Panc1 (cell line): ENCODE data around the gene LSM14A. TPM values are rescaled to one million over a fixed set of nuclear protein-coding genes. Genes with fewer than 3 reads are reported as not detected.

ENCODE experiments used
- ATAC-seq: fragments of 200-7000 bp; cut with Tn5 transposase; 2 replicates; pipeline ENCODE4 v1.9.1; 2020; ENCODE audit warnings: mild to moderate bottlenecking, moderate library complexity
- BruUV-seq: library from RNA; stranded (reverse); fragments of 400-500 nt; replicated peaks from 2 replicates; lab custom pipeline; 2021; lab: Mats Ljungman, UMichigan
- CTCF ChIA-PET: fragments of 300-600 bp; sonication (Branson Sonifier 250); formaldehyde crosslinking; loops from one replicate; lab custom pipeline; 2022; ENCODE audit warnings: antibody characterized with exemption; lab: Charles Lee
- POLR2A ChIA-PET: fragments of 300-600 bp; sonication (Branson Sonifier 250); formaldehyde crosslinking; loops from one replicate; lab custom pipeline; 2022; ENCODE audit warnings: antibody characterized with exemption; lab: Charles Lee
- DNase-seq: peaks from one replicate; pipeline ENCODE4 v3.0.0-alpha.2; 2010; ENCODE audit warnings: low read depth, low spot score
- H3K27ac ChIP-seq: 2 replicates; pipeline ENCODE4 v1.5.1; 2011; ENCODE audit warnings: mild to moderate bottlenecking, low read length, inconsistent platforms
- H3K27me3 ChIP-seq: fragments of 200-500 bp; sonication (Bioruptor generic); 2 replicates; pipeline ENCODE4 v1.6.0; 2014; ENCODE audit warnings: low read length, inconsistent platforms; ENCODE audit not compliant: control insufficient read depth, insufficient read depth
- H3K36me3 ChIP-seq: fragments of 200-500 bp; sonication (Bioruptor generic); 2 replicates; pipeline ENCODE4 v1.5.1; 2014; ENCODE audit warnings: inconsistent platforms, mild to moderate bottlenecking, low read length, moderate library complexity; ENCODE audit not compliant: control insufficient read depth, insufficient read depth
- H3K4me1 ChIP-seq: 2 replicates; pipeline ENCODE4 v1.5.1; 2011; ENCODE audit warnings: inconsistent platforms, mild to moderate bottlenecking, low read length, moderate library complexity; ENCODE audit not compliant: control insufficient read depth, insufficient read depth
- H3K4me3 ChIP-seq, 2 experiments: 2 replicates each; pipeline ENCODE4 v1.5.1; 2011 to 2012; ENCODE audit warnings: low read depth in 2 of 2, low read length in 2 of 2, mild to moderate bottlenecking in 2 of 2, inconsistent platforms in 1 of 2, moderate library complexity in 1 of 2
- H3K9me3 ChIP-seq: fragments of 200-500 bp; sonication (Bioruptor generic); 2 replicates; pipeline ENCODE4 v1.5.1; 2014; ENCODE audit warnings: low read depth, mild to moderate bottlenecking, inconsistent platforms, low read length, moderate library complexity; ENCODE audit not compliant: control insufficient read depth, insufficient read depth
- POLR2AphosphoS5 ChIP-seq: IDR thresholded peaks from 2 replicates; pipeline ENCODE4 v1.6.1; 2012; ENCODE audit warnings: mild to moderate bottlenecking, low read depth, low read length, moderate library complexity
- SIN3A ChIP-seq: IDR thresholded peaks from 2 replicates; pipeline ENCODE4 v1.6.1; 2012; ENCODE audit warnings: low read depth, mild to moderate bottlenecking, low read length, moderate library complexity, borderline replicate concordance; ENCODE audit not compliant: insufficient read depth
- TCF7L2 ChIP-seq: IDR thresholded peaks from 2 replicates; pipeline ENCODE4 v1.6.1; 2011; ENCODE audit warnings: mild to moderate bottlenecking, low read depth, low read length, inconsistent platforms
- in situ Hi-C: cut with HindIII; loops from 2 replicates; pipeline ENCODE4 v1.10.0; 2016; ENCODE audit warnings: low sequenced_read_pairs, low pct_unique_long_range_greater_than_20kb
- intact Hi-C: fragments of 100-400 bp; cut with micrococcal nuclease; formaldehyde crosslinking; loops from one replicate; pipeline ENCODE4 v1.10.0; 2022; ENCODE audit not compliant: unreplicated experiment
- total RNA-seq: library from RNA; stranded (reverse); gene quantifications from one replicate; pipeline ENCODE4 v1.2.1, GENCODE V29; 2021; ENCODE audit not compliant: unreplicated experiment
- TF ChIP-seq, protein P1 (sequence below): fragments of 450-650 bp; IDR thresholded peaks from 2 replicates; pipeline ENCODE4 v1.5.1; 2017; ENCODE audit warnings: mild to moderate bottlenecking
- TF ChIP-seq, protein P2 (sequence below), 2 experiments: IDR thresholded peaks; 2 replicates each; pipeline ENCODE4 v1.6.1; 2011 to 2012; ENCODE audit warnings: low read depth in 2 of 2, control low read depth in 1 of 2, low read length in 1 of 2, mild to moderate bottlenecking in 1 of 2, moderate library complexity in 1 of 2; ENCODE audit not compliant: insufficient read depth in 1 of 2

LSM14A gene
- total RNA-seq, 1 experiment from 2014 or later = 152 TPM

DNA sequence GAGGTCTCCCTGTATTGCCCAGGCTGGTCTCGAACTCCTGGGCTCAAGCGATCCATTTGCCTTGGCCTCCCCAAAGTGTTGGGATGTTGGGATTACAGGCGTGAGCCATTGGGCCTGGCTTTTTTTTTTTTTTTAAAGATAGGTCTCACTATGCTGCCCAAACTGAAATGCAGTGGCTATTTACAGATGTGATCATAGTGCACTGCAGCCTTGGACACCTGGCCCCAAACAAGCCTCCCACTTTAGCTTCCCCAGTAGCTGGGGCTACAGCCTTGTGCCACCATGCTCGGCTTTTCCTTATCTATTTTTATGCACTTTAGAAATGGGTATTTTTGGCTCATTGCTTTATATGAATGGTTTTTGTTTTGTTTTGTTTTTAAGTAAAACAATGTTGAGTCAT lies 37.4 kb downstream of the LSM14A start:
- intact Hi-C loops = no loop called here
- DNase-seq (no peak), ATAC-seq (no peak)
- Histone ChIP-seq H3K9me3 (no peaks in the 10 kb centered on the region), H3K4me1 (no peaks in the 10 kb centered on the region), H3K27ac (no peak overlapping the region), H3K36me3 (peaks cover 18% of the 10 kb centered on the region), H3K4me3 (no peak overlapping the region), H3K27me3 (no peaks in the 10 kb centered on the region)
- TF ChIP-seq TCF7L2 = no peak
- TF ChIP-seq, protein P1, sequence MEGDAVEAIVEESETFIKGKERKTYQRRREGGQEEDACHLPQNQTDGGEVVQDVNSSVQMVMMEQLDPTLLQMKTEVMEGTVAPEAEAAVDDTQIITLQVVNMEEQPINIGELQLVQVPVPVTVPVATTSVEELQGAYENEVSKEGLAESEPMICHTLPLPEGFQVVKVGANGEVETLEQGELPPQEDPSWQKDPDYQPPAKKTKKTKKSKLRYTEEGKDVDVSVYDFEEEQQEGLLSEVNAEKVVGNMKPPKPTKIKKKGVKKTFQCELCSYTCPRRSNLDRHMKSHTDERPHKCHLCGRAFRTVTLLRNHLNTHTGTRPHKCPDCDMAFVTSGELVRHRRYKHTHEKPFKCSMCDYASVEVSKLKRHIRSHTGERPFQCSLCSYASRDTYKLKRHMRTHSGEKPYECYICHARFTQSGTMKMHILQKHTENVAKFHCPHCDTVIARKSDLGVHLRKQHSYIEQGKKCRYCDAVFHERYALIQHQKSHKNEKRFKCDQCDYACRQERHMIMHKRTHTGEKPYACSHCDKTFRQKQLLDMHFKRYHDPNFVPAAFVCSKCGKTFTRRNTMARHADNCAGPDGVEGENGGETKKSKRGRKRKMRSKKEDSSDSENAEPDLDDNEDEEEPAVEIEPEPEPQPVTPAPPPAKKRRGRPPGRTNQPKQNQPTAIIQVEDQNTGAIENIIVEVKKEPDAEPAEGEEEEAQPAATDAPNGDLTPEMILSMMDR = no peak
- TF ChIP-seq, protein P2, sequence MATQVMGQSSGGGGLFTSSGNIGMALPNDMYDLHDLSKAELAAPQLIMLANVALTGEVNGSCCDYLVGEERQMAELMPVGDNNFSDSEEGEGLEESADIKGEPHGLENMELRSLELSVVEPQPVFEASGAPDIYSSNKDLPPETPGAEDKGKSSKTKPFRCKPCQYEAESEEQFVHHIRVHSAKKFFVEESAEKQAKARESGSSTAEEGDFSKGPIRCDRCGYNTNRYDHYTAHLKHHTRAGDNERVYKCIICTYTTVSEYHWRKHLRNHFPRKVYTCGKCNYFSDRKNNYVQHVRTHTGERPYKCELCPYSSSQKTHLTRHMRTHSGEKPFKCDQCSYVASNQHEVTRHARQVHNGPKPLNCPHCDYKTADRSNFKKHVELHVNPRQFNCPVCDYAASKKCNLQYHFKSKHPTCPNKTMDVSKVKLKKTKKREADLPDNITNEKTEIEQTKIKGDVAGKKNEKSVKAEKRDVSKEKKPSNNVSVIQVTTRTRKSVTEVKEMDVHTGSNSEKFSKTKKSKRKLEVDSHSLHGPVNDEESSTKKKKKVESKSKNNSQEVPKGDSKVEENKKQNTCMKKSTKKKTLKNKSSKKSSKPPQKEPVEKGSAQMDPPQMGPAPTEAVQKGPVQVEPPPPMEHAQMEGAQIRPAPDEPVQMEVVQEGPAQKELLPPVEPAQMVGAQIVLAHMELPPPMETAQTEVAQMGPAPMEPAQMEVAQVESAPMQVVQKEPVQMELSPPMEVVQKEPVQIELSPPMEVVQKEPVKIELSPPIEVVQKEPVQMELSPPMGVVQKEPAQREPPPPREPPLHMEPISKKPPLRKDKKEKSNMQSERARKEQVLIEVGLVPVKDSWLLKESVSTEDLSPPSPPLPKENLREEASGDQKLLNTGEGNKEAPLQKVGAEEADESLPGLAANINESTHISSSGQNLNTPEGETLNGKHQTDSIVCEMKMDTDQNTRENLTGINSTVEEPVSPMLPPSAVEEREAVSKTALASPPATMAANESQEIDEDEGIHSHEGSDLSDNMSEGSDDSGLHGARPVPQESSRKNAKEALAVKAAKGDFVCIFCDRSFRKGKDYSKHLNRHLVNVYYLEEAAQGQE (IDR thresholded peaks at IDR 0.05; ENCODE audit: insufficient read depth in 1 of 2, low read depth in 2 of 2, low read length in 1 of 2) = no peak
- TF ChIP-seq SIN3A = no peak
- no peak for TF ChIP-seq POLR2AphosphoS5
- in situ Hi-C loops = no loop called here
- BruUV-seq = no TSS peak
- CTCF ChIA-PET = interaction anchor here (0.6 kb wide), 1 partner anchor 128 kb away, joined by 3 read pairs; no protein-coding TSS in a partner anchor
- POLR2A ChIA-PET = interaction anchor here (0.7 kb wide), 1 partner anchor 1109 kb away, joined by 3 read pairs; no protein-coding TSS in a partner anchor

DNA sequence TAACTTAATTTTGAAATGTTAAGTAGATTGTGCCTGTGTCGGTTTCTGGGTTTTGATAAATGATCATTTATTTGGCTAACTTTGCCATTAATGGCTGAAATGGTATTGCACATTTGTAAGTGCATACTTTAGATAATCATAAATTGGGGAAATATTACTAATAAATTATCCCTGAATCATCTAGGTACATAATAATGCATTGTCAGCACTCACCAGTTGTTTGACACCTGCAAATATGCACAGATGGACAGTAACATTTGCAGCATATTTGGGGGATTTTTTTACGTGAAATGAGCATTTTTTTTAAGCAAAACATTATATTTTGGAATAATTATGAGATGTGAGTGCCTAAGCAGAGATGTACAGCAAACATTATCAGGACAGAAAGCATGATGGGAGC lies 41.0 kb downstream of the LSM14A start:
- intact Hi-C loops = no loop called here
- no peak overlapping the region for H3K4me3 ChIP-seq
- no TSS peak for BruUV-seq
- H3K27ac ChIP-seq = no peak overlapping the region
- DNase-seq (no peak), ATAC-seq (no peak)
- H3K9me3 ChIP-seq = no peaks in the 10 kb centered on the region
- ChIA-PET POLR2A (no interaction called here), CTCF (no interaction called here)
- peaks cover 10% of the 10 kb centered on the region for H3K4me1 ChIP-seq
- in situ Hi-C loops = no loop called here
- TF ChIP-seq, protein P2 (IDR thresholded peaks at IDR 0.05; ENCODE audit: insufficient read depth in 1 of 2, low read depth in 2 of 2, low read length in 1 of 2) = no peak
- TF ChIP-seq SIN3A = no peak
- TF ChIP-seq, protein P1 = no peak
- no peak for TF ChIP-seq TCF7L2
- TF ChIP-seq POLR2AphosphoS5 = no peak
- peaks cover 25% of the 10 kb centered on the region for H3K36me3 ChIP-seq
- H3K27me3 ChIP-seq = no peaks in the 10 kb centered on the region
